ENCODE measurements around the gene RPL41. TPM values are rescaled to one million over a fixed set of nuclear protein-coding genes. Genes with fewer than 3 reads are reported as not detected.
A peak's percentile ranks its signal among the peaks of the same experiment; 100 is the strongest.
"Not testable (repeated sequence)": the region's sequence is repeated elsewhere in the genome, so short reads cannot be mapped to it uniquely, and the experiment has no call there.

RPL41 gene
- total and polyA plus RNA-seq, 9 of the 15 experiments (the other 6 are each of a cell fraction or from before 2014, with no cell fraction given): 3,403 to 11,276 (median 5,604) TPM

DNA sequence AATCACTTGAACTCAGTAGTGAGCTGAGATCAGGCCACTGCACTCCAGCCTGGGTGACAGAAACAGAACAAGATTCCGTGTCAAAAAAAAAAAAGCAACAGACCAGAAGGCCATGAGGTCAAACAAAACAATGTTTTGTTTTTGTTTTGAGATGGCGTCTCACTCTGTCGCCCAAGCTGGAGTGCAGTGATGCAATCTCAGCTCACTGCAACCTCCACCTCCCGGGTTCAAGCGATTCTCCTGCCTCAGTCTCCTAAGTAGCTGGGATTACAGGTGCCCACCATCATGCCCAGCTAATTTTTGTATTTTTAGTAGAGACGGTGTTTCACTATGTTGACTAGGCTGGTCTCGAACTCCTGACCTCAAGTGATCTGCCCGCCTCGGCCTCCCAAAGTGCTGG is 38.5 kb upstream of the RPL41 start:
- 42% methylated on average over 9 of the region's 9 CpGs for WGBS (ENCODE audit: insufficient coverage, low coverage, missing lambda C conversion rate)
- FAIRE-seq; H4K20me1 ChIP-seq (replicated peaks; ENCODE audit: control insufficient read depth, insufficient read depth, low read length); ATAC-seq; H3K9ac ChIP-seq (ENCODE audit: insufficient read depth in 1 of 2, low read depth in 2 of 2, low read length in 2 of 2); BruUV-seq (replicated peaks); H3K9me3 ChIP-seq (replicated peaks; ENCODE audit: control insufficient read depth, insufficient read depth, low read depth, low read length); POLR2A ChIA-PET; H3K4me3 ChIP-seq; in situ Hi-C loops (cut with MboI); H3K79me2 ChIP-seq (ENCODE audit: control insufficient read depth, insufficient read depth, low read length); H3K27ac ChIP-seq (ENCODE audit: extremely low read depth, low read depth, low read length); H3K36me3 ChIP-seq (ENCODE audit: control insufficient read depth, insufficient read depth, low read length); H3K27me3 ChIP-seq (ENCODE audit: control insufficient read depth in 2 of 2, insufficient read depth in 2 of 2, low read length in 2 of 2); DNase-seq (ENCODE audit: extremely low read depth in 1 of 4, low spot score in 3 of 4); H3K9me1 ChIP-seq (ENCODE audit: control insufficient read depth, insufficient read depth, low read length); H3K4me2 ChIP-seq (ENCODE audit: insufficient read depth, low read length); intact Hi-C loops (cut with micrococcal nuclease); H2AFZ ChIP-seq (ENCODE audit: low read depth, low read length); CTCF ChIA-PET (ENCODE audit: low intra/inter-chr PET ratio); TF ChIP-seq ATF3 (CRISPR knock-in tag; conservative IDR thresholded peaks at IDR 0.05): not testable (repeated sequence)
- TF ChIP-seq ATF3 (IDR thresholded peaks at IDR 0.05): peak; percentile 60
- TF ChIP-seq CEBPG (CRISPR knock-in tag; IDR thresholded peaks at IDR 0.05): peak; percentile 64
- peak in 1 of 2 experiments; percentile 62; a peak in 2 of 4 replicates for TF ChIP-seq CEBPG (tag; conservative IDR thresholded peaks at IDR 0.05 in 1 of 2, IDR thresholded peaks at IDR 0.05 in 1 of 2)
- peak; percentile 44; the same call in 1 of the 2 replicates for TF ChIP-seq CEBPB (tag; IDR thresholded peaks at IDR 0.05)
- TF ChIP-seq ZNF384 (IDR thresholded peaks at IDR 0.05; ENCODE audit: low read depth, low read length): peak; percentile 34; the same call in 1 of the 2 replicates
- peaks cover 25 to 38% of the 10 kb centered on the region in 2 experiments for H3K4me1 ChIP-seq (replicated peaks in 1 of 2; ENCODE audit: control insufficient read depth in 2 of 2, insufficient read depth in 2 of 2, low read length in 2 of 2)

All from K562 (cell line).